Adrenal gland (tissue), 12 donors: Measurements from ENCODE around the gene LIPT1. TPM values are rescaled to one million over a fixed set of nuclear protein-coding genes. Genes with fewer than 3 reads are reported as not detected.

ENCODE experiments used
- DNase-seq, 7 donors: peaks; one replicate each; pipeline ENCODE4 v3.0.0-alpha.2; 2019 to 2020
- H3K27ac ChIP-seq, 5 donors: fragments of 200-600 bp; sonication (generic) in 4 of 5; 1 replicate in 3 of 5; 2 replicates in 2 of 5; pipeline versions ENCODE4 v1.5.1 to v1.8.0; 2016 to 2020; ENCODE audit warnings: mild to moderate bottlenecking in 1 of 5
- H3K27me3 ChIP-seq: fragments of 200-600 bp; 2 replicates; pipeline ENCODE4 v1.8.0; 2021
- H3K36me3 ChIP-seq, 2 donors: fragments of 200-600 bp; replicated peaks in 1 of 2; 1 replicate in 1 of 2; 2 replicates in 1 of 2; pipeline versions ENCODE4 v1.5.1 to v1.8.0; 2018 to 2022
- H3K4me1 ChIP-seq, 2 donors: fragments of 200-600 bp; replicated peaks in 1 of 2; 1 replicate in 1 of 2; 2 replicates in 1 of 2; pipeline versions ENCODE4 v1.5.1 to v1.8.0; 2018 to 2021
- H3K4me3 ChIP-seq, 4 donors: fragments of 200-600 bp; sonication (generic) in 3 of 4; one replicate each; pipeline ENCODE4 v1.5.1; 2016 to 2018
- H3K9me3 ChIP-seq, 3 donors: fragments of 200-600 bp; sonication (generic) in 1 of 3; replicated peaks in 1 of 3; 1 replicate in 2 of 3; 2 replicates in 1 of 3; pipeline versions ENCODE4 v1.5.1 to v1.8.0; 2016 to 2021
- CTCF ChIP-seq, 6 experiments: fragments of 450-650 bp in 4 of 6; fragments of 200-600 bp in 2 of 6; sonication (generic) in 1 of 6; IDR thresholded peaks; 1 replicate in 5 of 6; 2 replicates in 1 of 6; pipeline versions ENCODE4 v1.5.1 to v1.8.0; 2016 to 2021; ENCODE audit warnings: antibody characterized with exemption in 6 of 6, mild to moderate bottlenecking in 2 of 6, moderate library complexity in 1 of 6
- POLR2A ChIP-seq, 2 donors: fragments of 450-650 bp; IDR thresholded peaks; one replicate each; pipeline ENCODE4 v1.6.1; 2017; ENCODE audit warnings: antibody characterized with exemption in 2 of 2, mild to moderate bottlenecking in 2 of 2, moderate library complexity in 1 of 2
- WGBS, 4 donors: extraction: QIAGEN DNeasy Blood & Tissue Kit in 2 of 4; methylation state at CpG; one replicate each; pipeline versions ENCODE4 v1.1.5 to v1.1.7; 2013 to 2017; 5-methylcytosine and 5-hydroxymethylcytosine counted together
- intact Hi-C, 2 donors: fragments of 100-400 bp; cut with DNase I; formaldehyde crosslinking; loops; one replicate each; pipeline versions ENCODE4 v1.14.1 to v1.15.0; 2022 to 2023
- polyA plus RNA-seq, 3 donors: library from polyadenylated mRNA; stranded (reverse); fragments of 200-250 nt in 2 of 3; fragments of 350-450 nt in 1 of 3; fragmentation: Illumina TruSeq in 1 of 3; extraction: RNeasy Lipid Tissue Mini Kit (QIAGEN cat#74804) in 1 of 3; gene quantifications; one replicate each; pipeline ENCODE4 v1.2.3, GENCODE V29; 2013 to 2014
- total RNA-seq, 9 donors: library from RNA; depleted of rRNA in 4 of 9; stranded (reverse); fragments of >200 nt in 4 of 9; fragments of 120-200 nt in 1 of 9; fragmentation: NEBNext Ultra II Directional in 1 of 9; extraction: Animal tissue kit (Norgen Biotek cat#: 25700) in 1 of 9; gene quantifications; one replicate each; pipeline versions ENCODE4 v1.1.0 to v1.2.4, GENCODE V29; 2013 to 2023
- donor health status: healthy with polysubstance abuse.
- donor health status: Bipolar disorder and iron deficiency.
- donor health status: DM: yes; HTN: yes; CAD: no.
- donor health status: DM: no; HTN: no; CAD: no.
- donor health status: DM: no; HTN: no; CAD: no.
- donor health status: DM: yes; HTN: yes; CAD: no.

The LIPT1 gene
- total and polyA plus RNA-seq, 12 donors, result 4.4 to 14.7 (median 9.5) TPM

- H3K4me3 ChIP-seq, result no peak overlapping the region
- intact Hi-C loops, result no loop called here
- no peak overlapping the region for H3K27ac ChIP-seq
- WGBS, 4 donors, result 85 to 95% (median 90%) methylated on average over 4 of the region's 4 CpGs
- TF ChIP-seq POLR2A (IDR thresholded peaks at IDR 0.05) (no peak), CTCF (IDR thresholded peaks at IDR 0.05) (no peak)
- H3K36me3 ChIP-seq, result no peaks in the 10 kb centered on the region
- H3K4me1 ChIP-seq, result peaks cover 0 to 18% of the 10 kb centered on the region in 2 donors
- no peaks in the 10 kb centered on the region for H3K9me3 ChIP-seq
- H3K27me3 ChIP-seq, result no peaks in the 10 kb centered on the region
- DNase-seq, result no peak
Measured at GRCh38 chr2:99159594-99159993, 4.8 kb downstream of the LIPT1 start.

GRCh38 chr2:99166218-99166617 is 11.5 kb downstream of the LIPT1 start:
- intact Hi-C loops, result no loop called here
- Histone ChIP-seq H3K27ac (no peak overlapping the region), H3K4me1 (peaks cover 0 to 5% of the 10 kb centered on the region in 2 donors), H3K36me3 (peaks cover 0 to 25% of the 10 kb centered on the region in 2 donors), H3K9me3 (no peaks in the 10 kb centered on the region), H3K27me3 (no peaks in the 10 kb centered on the region), H3K4me3 (no peak overlapping the region)
- TF ChIP-seq CTCF (IDR thresholded peaks at IDR 0.05) (no peak), POLR2A (IDR thresholded peaks at IDR 0.05) (no peak)
- 78 to 87% (median 82%) methylated on average over 5 of the region's 5 CpGs for WGBS, 4 donors
- no peak for DNase-seq

- Histone ChIP-seq H3K9me3 (no peaks in the 10 kb centered on the region), H3K36me3 (peaks cover 0 to 30% of the 10 kb centered on the region in 2 donors), H3K27me3 (no peaks in the 10 kb centered on the region), H3K27ac (no peak overlapping the region), H3K4me3 (no peak overlapping the region), H3K4me1 (no peaks in the 10 kb centered on the region)
- intact Hi-C loops, result no loop called here
- TF ChIP-seq POLR2A (IDR thresholded peaks at IDR 0.05), result no peak
- no peak for DNase-seq
- WGBS, 4 donors, result 67 to 91% (median 75%) methylated on average over 1 of the region's 1 CpG
Measured at GRCh38 chr2:99169534-99169933, 14.8 kb downstream of the LIPT1 start.

DNA sequence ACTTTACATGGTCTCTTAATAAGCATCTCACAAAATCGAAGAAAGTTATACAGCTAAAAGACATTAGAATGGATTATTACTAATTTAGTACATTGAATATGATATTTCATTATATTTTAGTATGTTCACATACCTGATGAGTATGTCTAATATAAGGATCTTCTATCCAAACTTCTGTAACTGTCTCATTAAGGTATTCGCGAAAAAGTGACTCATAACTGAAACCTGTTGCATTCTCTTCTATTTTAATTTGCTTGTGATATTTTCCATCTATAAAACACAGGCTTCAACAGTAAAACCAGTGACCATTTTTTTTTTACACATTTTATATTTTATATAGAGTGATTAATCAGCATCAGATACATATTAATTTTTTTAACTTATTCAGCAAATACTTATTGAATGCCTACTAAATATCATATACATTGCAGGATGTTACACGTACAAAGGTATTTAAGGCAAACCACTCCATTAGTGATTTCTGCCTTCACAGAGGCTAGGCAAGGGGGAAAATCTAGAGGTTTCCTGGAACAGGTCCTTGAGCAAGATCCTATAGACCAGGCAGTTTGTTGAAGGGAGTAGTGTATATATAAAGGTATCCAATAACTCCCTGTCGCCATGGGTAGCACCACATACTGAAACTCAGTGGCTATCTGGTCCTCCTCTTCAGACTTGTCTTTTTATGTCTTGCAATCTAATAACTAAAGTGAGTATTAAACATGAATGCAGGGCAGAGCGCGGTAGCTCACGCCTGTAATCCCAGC is 16.8 kb downstream of the LIPT1 start:
- Histone ChIP-seq H3K4me1 (peaks cover 9 to 12% of the 10 kb centered on the region in 2 donors), H3K27ac (no peak overlapping the region), H3K9me3 (no peaks in the 10 kb centered on the region), H3K27me3 (no peaks in the 10 kb centered on the region), H3K4me3 (no peak overlapping the region), H3K36me3 (peaks cover 0 to 30% of the 10 kb centered on the region in 2 donors)
- WGBS, 4 donors, result 93 to 96% (median 95%) methylated on average over 8 of the region's 8 CpGs
- intact Hi-C loops, result no loop called here
- DNase-seq, result no peak
- TF ChIP-seq CTCF (IDR thresholded peaks at IDR 0.05), result no peak
- no peak for TF ChIP-seq POLR2A (IDR thresholded peaks at IDR 0.05)
